Activated T-cell treated with anti-CD3 and anti-CD28 coated beads for 4 hours (primary cell): ENCODE results near the gene GALK2.
"Not testable (repeated sequence)": the region's sequence is repeated elsewhere in the genome, so short reads cannot be mapped to it uniquely, and the experiment has no call there.

Source experiments
- DNase-seq: peaks from one replicate; pipeline ENCODE4 v3.0.0-alpha.2; 2020

GALK2 gene

DNA sequence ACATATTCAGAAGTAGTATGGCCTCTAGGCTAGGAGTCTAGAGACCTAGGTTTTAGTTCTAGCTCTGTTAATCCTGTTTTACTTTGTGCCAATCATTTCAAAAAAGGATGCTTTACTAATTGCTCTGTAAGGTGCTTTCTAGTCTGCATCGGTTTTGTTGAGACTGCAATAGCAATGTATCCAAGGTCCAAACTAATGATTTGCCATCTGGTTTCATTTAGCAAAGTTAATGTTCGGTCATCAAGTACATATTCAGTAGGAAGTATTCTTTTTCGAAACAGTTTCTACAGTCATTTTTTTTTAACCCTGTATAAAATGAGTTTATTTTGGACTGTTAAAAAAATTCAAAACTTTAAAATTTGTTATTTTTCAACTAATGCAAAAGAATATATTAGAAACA is 2.0 kb upstream of the GALK2 start:
- no peak for DNase-seq

DNA sequence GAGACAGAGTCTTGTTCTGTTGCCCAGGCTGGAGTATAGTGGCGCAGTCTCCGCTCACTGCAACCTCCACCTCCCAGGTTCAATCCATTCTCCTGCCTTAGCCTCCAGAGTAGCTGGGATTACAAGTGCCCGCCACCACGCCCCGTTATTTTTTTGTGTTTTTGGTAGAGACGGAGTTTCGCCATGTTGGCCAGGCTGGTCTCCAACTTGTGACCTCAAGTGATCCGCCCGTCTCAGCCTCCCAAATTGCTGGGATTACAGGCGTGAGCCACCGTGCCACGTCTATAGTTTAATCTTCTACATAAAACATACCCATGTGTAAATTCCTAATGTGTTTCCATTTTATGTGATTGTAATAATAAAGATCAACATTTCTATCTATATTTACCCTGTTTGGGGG is 1.7 kb downstream of the GALK2 start:
- no peak for DNase-seq

DNA sequence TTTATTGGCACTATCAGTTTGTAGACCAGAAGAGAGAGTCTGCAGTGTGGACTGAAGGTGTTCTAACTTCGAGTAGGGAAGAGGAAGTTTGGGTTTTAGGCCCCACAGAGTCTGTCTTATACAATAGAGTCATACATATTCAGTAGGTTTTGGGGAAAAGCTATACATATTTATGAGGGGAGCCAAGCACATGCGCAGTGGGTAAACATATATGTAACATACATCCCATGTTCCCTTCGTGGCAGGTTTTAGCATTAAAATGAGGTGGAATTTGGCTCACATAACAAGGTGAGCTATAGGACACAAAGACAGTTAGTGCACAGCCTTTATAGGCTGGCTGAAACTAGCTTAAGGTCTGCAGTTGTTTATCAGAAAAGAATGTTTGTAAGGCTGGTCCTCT is 4.9 kb downstream of the GALK2 start:
- no peak for DNase-seq

- DNase-seq: not testable (repeated sequence)
Observed at GRCh38 chr15:49175582-49176397, 5.7 kb downstream of the GALK2 start.

DNA sequence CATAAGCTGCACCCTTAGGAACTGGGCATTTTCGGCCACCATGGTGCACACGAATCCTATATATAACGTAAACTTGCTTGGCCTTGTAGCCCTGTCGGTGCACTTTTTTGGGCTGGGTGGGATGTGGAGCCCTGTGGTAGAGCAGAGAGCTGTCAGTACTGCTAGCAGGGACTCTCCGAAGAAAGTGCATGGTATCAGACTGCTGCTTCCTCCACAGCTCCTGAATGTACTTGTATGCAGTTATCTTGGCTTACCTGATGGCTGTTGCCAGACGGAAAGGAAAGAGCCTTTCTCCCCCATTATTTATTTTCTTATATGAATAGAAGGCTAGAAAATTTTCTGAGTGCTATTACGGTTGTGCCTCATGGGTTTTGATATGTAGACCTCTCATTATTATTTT is 8.4 kb downstream of the GALK2 start:
- no peak for DNase-seq

DNA sequence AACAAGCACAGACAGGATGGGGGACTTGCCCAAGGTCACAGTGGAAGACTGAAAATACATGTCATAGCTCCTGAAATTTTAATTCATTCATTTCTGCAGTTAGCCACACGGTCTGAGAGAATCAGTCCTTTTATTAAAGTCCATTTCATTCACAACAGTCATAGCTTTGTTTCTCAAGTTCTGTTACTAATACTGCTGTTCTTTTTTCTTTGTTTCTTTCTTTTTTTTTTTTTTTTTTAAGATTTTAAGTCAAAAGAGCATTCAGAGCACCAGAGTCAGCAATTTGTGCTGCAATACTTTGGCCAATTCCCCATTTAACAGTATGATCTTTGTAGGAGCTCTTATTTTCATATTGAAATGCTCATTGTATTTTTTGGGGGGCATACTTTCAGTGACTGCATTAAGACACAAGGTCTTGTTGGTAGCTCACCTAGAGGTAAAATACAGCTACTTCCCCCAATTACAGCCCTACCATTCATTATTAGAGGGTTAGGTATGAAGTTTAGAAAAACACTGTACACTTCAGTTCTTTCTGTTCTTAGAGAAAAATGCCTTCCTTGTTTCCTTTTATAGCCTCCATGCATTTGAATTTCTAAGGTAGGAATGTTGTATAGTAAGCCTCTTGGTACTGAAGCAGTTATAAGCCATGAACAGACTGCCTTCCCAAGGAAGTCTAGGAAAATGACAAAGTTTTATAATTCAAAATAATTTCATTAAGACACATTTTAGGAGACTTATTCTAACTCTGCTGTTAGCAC is 9.6 kb downstream of the GALK2 start:
- no peak for DNase-seq

- DNase-seq: no peak
Observed at GRCh38 chr15:49182128-49182527, 12.1 kb downstream of the GALK2 start.

DNA sequence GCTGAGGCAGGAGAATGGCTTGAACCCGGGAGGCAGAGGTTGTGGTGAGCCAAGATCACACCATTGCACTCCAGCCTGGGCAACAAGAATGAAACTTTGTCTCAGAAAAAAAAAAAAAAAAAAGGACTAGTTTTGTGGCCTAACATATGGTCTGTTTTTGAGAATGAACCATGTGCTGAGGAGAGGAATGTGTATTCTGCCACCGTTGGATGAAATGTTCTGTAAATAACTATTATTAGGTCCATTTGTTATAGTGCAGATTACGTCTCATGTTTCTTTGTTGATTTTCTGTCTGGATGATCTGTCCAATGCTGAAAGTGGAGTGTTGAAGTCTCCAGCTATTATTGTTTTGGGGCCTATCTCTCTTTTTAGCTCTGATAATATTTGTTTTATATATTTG is 13.7 kb downstream of the GALK2 start:
- not testable (repeated sequence) for DNase-seq

- no peak for DNase-seq
Observed at GRCh38 chr15:49185473-49185872, 15.4 kb downstream of the GALK2 start.

DNA sequence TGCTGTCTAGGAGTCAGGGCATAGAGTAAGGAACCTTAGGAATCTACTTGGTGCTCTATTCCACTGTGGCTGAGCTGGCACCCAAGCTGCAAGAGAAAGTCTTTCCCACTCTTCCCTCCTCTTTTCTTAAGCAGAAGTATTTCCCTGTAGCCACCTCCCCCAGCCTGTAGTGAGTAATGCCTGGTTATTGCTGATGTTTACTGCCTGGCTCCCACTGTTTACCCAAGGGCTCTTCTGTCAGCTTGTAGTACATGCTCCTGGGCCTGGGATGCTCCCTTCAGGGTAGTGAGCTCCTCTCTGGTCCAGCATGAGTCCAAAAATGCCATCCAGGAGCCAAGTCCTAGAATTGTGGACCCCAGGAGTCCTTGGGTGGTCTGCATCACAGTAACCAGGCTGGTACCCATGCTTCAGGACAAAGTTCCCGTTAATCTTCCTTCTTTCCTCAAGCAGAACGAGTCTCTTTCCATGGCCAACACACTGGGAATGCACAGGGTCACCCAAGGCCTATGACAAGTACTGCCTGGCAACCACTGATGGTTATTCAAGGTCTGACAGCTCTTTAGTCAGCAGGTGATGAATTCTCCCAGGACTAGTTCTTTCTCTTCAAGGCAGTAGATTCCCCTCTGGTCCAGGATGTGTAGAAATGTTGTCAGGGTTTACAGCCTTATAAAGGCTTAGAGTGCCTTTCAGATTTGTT is 17.6 kb downstream of the GALK2 start:
- no peak for DNase-seq

GRCh38 chr15:49188933-49189332 is 18.9 kb downstream of the GALK2 start:
- DNase-seq: no peak

GRCh38 chr15:49189631-49190030 is 19.6 kb downstream of the GALK2 start:
- DNase-seq: no peak

- no peak for DNase-seq
Observed at GRCh38 chr15:49190586-49190985, 20.5 kb downstream of the GALK2 start.

DNA sequence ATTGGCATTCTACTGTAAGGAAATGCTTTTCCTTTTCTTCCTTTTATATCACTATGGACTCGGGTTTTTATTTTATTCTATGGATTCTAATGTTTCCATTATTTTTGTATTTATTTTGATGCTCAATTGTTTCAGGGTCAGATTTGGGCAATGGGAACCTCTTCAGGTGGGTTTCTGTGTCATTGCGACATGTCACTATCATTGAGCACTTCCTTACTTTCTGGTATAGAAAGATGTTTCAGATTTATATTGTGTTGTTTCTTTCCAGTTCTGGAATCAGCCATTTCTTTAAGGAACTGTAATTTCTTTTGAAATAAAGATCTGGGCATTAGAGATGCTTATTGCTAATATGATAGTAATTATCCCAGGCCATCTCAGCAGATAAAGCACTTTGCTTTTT is 21.8 kb downstream of the GALK2 start:
- no peak for DNase-seq

- no peak for DNase-seq
Observed at GRCh38 chr15:49196856-49197255, 26.8 kb downstream of the GALK2 start.

DNA sequence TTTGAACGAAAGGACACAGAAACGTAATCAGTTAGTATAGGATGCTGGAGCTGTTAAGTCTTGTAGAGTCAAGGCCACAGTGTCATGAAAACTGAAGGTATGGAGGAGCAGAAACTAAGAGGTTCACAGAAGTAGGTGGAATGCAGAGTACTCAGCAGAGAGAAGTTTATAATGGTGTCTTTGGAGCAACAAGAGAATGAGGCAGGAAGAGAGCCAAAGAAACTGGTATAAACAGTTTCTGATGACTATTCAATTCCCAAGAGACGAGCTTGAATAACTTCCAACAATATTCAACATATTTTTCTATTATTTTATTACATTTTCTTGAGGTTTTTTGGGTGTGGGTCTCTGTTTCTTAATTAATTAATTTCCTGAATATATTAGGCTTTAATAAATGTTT is 29.6 kb downstream of the GALK2 start:
- DNase-seq: no peak

- DNase-seq: no peak
Observed at GRCh38 chr15:49200347-49200746, 30.3 kb downstream of the GALK2 start.

- DNase-seq: not testable (repeated sequence)
Observed at GRCh38 chr15:49208102-49208501, 38.1 kb downstream of the GALK2 start.

GRCh38 chr15:49212897-49213296 is 42.9 kb downstream of the GALK2 start:
- DNase-seq: no peak

GRCh38 chr15:49215768-49216739 is 46.0 kb downstream of the GALK2 start:
- no peak for DNase-seq

GRCh38 chr15:49223536-49224274 is 53.7 kb downstream of the GALK2 start:
- no peak for DNase-seq
